ENCODE results near the gene AP1M2.
A peak's percentile ranks its signal among the peaks of the same experiment; 100 is the strongest.

AP1M2 gene

GRCh38 chr19:10618846-10619245, 31.7 kb upstream of the AP1M2 start:
- H3K9me3 ChIP-seq (ENCODE audit: control insufficient read depth, low read length): no peaks in the 10 kb centered on the region
- 92 to 95% methylated on average over 8 of the region's 8 CpGs for WGBS, 2 experiments (ENCODE audit: insufficient coverage in 2 of 2)
- H3K27ac ChIP-seq (ENCODE audit: low read depth, low read length, severe bottlenecking): no peak overlapping the region
- H3K4me3 ChIP-seq (ENCODE audit: extremely low read depth, insufficient read depth, low read length, poor library complexity, severe bottlenecking): no peak overlapping the region
- H3K4me1 ChIP-seq (ENCODE audit: control insufficient read depth, insufficient read depth, low read length, poor library complexity, severe bottlenecking): peaks cover 8% of the 10 kb centered on the region
- H3K36me3 ChIP-seq (ENCODE audit: control insufficient read depth, insufficient read depth, low read length): peaks cover 30% of the 10 kb centered on the region

- no peaks in the 10 kb centered on the region for H3K9me3 ChIP-seq (ENCODE audit: control insufficient read depth, low read length)
- H3K4me1 ChIP-seq (ENCODE audit: control insufficient read depth, insufficient read depth, low read length, poor library complexity, severe bottlenecking): peaks cover 8% of the 10 kb centered on the region
- peaks cover 34% of the 10 kb centered on the region for H3K36me3 ChIP-seq (ENCODE audit: control insufficient read depth, insufficient read depth, low read length)
- WGBS, 2 experiments (ENCODE audit: insufficient coverage in 2 of 2): 96 to 99% methylated on average over 7 to 11 of the region's 15 CpGs
- H3K4me3 ChIP-seq (ENCODE audit: extremely low read depth, insufficient read depth, low read length, poor library complexity, severe bottlenecking): no peak overlapping the region
- H3K27ac ChIP-seq (ENCODE audit: low read depth, low read length, severe bottlenecking): peak overlapping the region; percentile 16
Measured at GRCh38 chr19:10617409-10618121, 30.5 kb upstream of the AP1M2 start.

- no peaks in the 10 kb centered on the region for H3K9me3 ChIP-seq (ENCODE audit: control insufficient read depth, low read length)
- peaks cover 8% of the 10 kb centered on the region for H3K4me1 ChIP-seq (ENCODE audit: control insufficient read depth, insufficient read depth, low read length, poor library complexity, severe bottlenecking)
- H3K4me3 ChIP-seq (ENCODE audit: extremely low read depth, insufficient read depth, low read length, poor library complexity, severe bottlenecking): no peak overlapping the region
- WGBS, 2 experiments (ENCODE audit: insufficient coverage in 2 of 2): 91 to 98% methylated on average over 11 to 14 of the region's 14 CpGs
- H3K36me3 ChIP-seq (ENCODE audit: control insufficient read depth, insufficient read depth, low read length): peaks cover 42% of the 10 kb centered on the region
- H3K27ac ChIP-seq (ENCODE audit: low read depth, low read length, severe bottlenecking): no peak overlapping the region
Measured at GRCh38 chr19:10615429-10616023, 28.4 kb upstream of the AP1M2 start.

DNA sequence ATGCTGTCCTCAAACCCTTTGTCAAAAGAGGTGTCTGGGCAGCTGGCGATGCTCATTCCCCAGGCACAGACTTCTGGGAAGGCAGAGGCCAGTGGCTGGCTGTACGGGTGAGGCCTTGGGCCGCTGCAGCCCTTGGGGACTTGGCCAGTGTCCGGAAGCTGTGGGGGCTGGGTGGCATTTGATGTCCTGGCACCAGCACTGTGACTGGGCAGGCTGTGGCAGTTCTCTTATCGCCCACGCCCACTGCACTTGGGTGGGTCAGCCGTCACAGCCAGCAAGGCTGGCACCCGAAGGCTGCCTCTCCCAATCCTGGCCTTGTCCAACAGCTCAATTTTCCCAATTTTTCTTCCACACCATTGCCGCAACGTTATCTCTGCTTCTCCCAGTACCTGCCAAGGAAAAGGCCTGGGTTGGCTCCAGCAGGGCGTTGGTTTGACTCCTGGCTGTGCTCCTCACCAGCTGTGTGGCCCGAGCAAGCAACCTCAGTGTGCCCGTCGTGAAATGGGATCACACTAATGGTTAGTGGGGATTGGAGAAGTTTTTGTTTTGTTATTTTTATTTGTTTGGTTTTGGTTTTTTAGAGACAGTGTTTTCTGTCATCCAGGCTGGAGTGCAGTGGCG, 25.5 kb upstream of the AP1M2 start:
- Histone ChIP-seq H3K27ac (ENCODE audit: low read depth, low read length, severe bottlenecking) (no peak overlapping the region), H3K4me1 (ENCODE audit: control insufficient read depth, insufficient read depth, low read length, poor library complexity, severe bottlenecking) (peaks cover 4% of the 10 kb centered on the region), H3K36me3 (ENCODE audit: control insufficient read depth, insufficient read depth, low read length) (peaks cover 28% of the 10 kb centered on the region), H3K4me3 (ENCODE audit: extremely low read depth, insufficient read depth, low read length, poor library complexity, severe bottlenecking) (no peak overlapping the region), H3K9me3 (ENCODE audit: control insufficient read depth, low read length) (no peaks in the 10 kb centered on the region)
- WGBS, 2 experiments (ENCODE audit: insufficient coverage in 2 of 2): 96 to 98% methylated on average over 12 to 14 of the region's 15 CpGs

DNA sequence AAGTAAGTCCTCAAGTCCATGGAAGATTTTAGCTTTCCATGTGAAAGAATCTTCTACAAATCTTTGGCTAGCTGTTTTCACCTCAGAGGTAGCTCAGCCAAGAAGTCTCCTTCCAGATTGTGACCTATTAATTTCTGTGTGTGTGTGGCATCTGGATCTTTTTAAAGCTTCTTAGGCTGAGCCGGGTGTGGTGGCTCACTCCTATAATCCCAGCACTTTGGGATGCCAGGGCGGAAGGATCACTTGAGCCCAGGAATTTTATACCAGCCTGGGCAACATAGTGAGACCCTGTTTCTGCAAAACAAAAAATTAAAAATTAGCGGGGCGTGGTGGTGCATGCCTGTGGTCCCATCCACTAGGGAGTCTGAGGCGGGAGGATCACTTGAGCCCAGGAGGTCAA, 24.8 kb upstream of the AP1M2 start:
- 92 to 95% methylated on average over 4 to 5 of the region's 5 CpGs for WGBS, 2 experiments (ENCODE audit: insufficient coverage in 2 of 2)
- Histone ChIP-seq H3K36me3 (ENCODE audit: control insufficient read depth, insufficient read depth, low read length) (peaks cover 25% of the 10 kb centered on the region), H3K4me1 (ENCODE audit: control insufficient read depth, insufficient read depth, low read length, poor library complexity, severe bottlenecking) (peaks cover 2% of the 10 kb centered on the region), H3K9me3 (ENCODE audit: control insufficient read depth, low read length) (no peaks in the 10 kb centered on the region), H3K4me3 (ENCODE audit: extremely low read depth, insufficient read depth, low read length, poor library complexity, severe bottlenecking) (no peak overlapping the region), H3K27ac (ENCODE audit: low read depth, low read length, severe bottlenecking) (no peak overlapping the region)

GRCh38 chr19:10604460-10604980, 17.4 kb upstream of the AP1M2 start:
- 89 to 93% methylated on average over 8 of the region's 9 CpGs for WGBS, 2 experiments (ENCODE audit: insufficient coverage in 2 of 2)
- Histone ChIP-seq H3K27ac (ENCODE audit: low read depth, low read length, severe bottlenecking) (peak overlapping the region; percentile 87), H3K4me3 (ENCODE audit: extremely low read depth, insufficient read depth, low read length, poor library complexity, severe bottlenecking) (no peak overlapping the region), H3K36me3 (ENCODE audit: control insufficient read depth, insufficient read depth, low read length) (no peaks in the 10 kb centered on the region), H3K9me3 (ENCODE audit: control insufficient read depth, low read length) (no peaks in the 10 kb centered on the region), H3K4me1 (ENCODE audit: control insufficient read depth, insufficient read depth, low read length, poor library complexity, severe bottlenecking) (peaks cover 17% of the 10 kb centered on the region)

GRCh38 chr19:10603873-10604459, 16.9 kb upstream of the AP1M2 start:
- WGBS, 2 experiments (ENCODE audit: insufficient coverage in 2 of 2): 74 to 81% methylated on average over 6 to 7 of the region's 9 CpGs
- peak overlapping the region; percentile 87 for H3K27ac ChIP-seq (ENCODE audit: low read depth, low read length, severe bottlenecking)
- H3K4me1 ChIP-seq (ENCODE audit: control insufficient read depth, insufficient read depth, low read length, poor library complexity, severe bottlenecking): peaks cover 17% of the 10 kb centered on the region
- H3K36me3 ChIP-seq (ENCODE audit: control insufficient read depth, insufficient read depth, low read length): no peaks in the 10 kb centered on the region
- no peaks in the 10 kb centered on the region for H3K9me3 ChIP-seq (ENCODE audit: control insufficient read depth, low read length)
- peak overlapping the region; percentile 84 for H3K4me3 ChIP-seq (ENCODE audit: extremely low read depth, insufficient read depth, low read length, poor library complexity, severe bottlenecking)

- peaks cover 17% of the 10 kb centered on the region for H3K4me1 ChIP-seq (ENCODE audit: control insufficient read depth, insufficient read depth, low read length, poor library complexity, severe bottlenecking)
- peak overlapping the region; percentile 87 for H3K27ac ChIP-seq (ENCODE audit: low read depth, low read length, severe bottlenecking)
- peak overlapping the region; percentile 84 for H3K4me3 ChIP-seq (ENCODE audit: extremely low read depth, insufficient read depth, low read length, poor library complexity, severe bottlenecking)
- WGBS, 2 experiments (ENCODE audit: insufficient coverage in 2 of 2): 4 to 13% methylated on average over 16 to 18 of the region's 19 CpGs
- no peaks in the 10 kb centered on the region for H3K9me3 ChIP-seq (ENCODE audit: control insufficient read depth, low read length)
- no peaks in the 10 kb centered on the region for H3K36me3 ChIP-seq (ENCODE audit: control insufficient read depth, insufficient read depth, low read length)
Measured at GRCh38 chr19:10603084-10603872, 16.2 kb upstream of the AP1M2 start.

- H3K36me3 ChIP-seq (ENCODE audit: control insufficient read depth, insufficient read depth, low read length): no peaks in the 10 kb centered on the region
- WGBS, 2 experiments (ENCODE audit: insufficient coverage in 2 of 2): 0% methylated on average over 31 to 55 of the region's 76 CpGs
- H3K27ac ChIP-seq (ENCODE audit: low read depth, low read length, severe bottlenecking): peak overlapping the region; percentile 87
- peaks cover 17% of the 10 kb centered on the region for H3K4me1 ChIP-seq (ENCODE audit: control insufficient read depth, insufficient read depth, low read length, poor library complexity, severe bottlenecking)
- no peaks in the 10 kb centered on the region for H3K9me3 ChIP-seq (ENCODE audit: control insufficient read depth, low read length)
- peak overlapping the region; percentile 84 for H3K4me3 ChIP-seq (ENCODE audit: extremely low read depth, insufficient read depth, low read length, poor library complexity, severe bottlenecking)
Measured at GRCh38 chr19:10602330-10603083, 15.4 kb upstream of the AP1M2 start.

GRCh38 chr19:10601999-10602329, 14.9 kb upstream of the AP1M2 start:
- H3K9me3 ChIP-seq (ENCODE audit: control insufficient read depth, low read length): no peaks in the 10 kb centered on the region
- H3K36me3 ChIP-seq (ENCODE audit: control insufficient read depth, insufficient read depth, low read length): no peaks in the 10 kb centered on the region
- H3K4me1 ChIP-seq (ENCODE audit: control insufficient read depth, insufficient read depth, low read length, poor library complexity, severe bottlenecking): peaks cover 17% of the 10 kb centered on the region
- 42 to 70% methylated on average over 2 of the region's 7 CpGs for WGBS, 2 experiments (ENCODE audit: insufficient coverage in 2 of 2)
- H3K27ac ChIP-seq (ENCODE audit: low read depth, low read length, severe bottlenecking): peak overlapping the region; percentile 53
- H3K4me3 ChIP-seq (ENCODE audit: extremely low read depth, insufficient read depth, low read length, poor library complexity, severe bottlenecking): peak overlapping the region; percentile 5

Data from mesodermal cell (in vitro differentiated cells).